Kidney (tissue), 14 donors: Measurements from ENCODE around the gene GRM7. TPM values are rescaled to one million over a fixed set of nuclear protein-coding genes. Genes with fewer than 3 reads are reported as not detected.

ENCODE experiments used
- DNase-seq, 5 donors: peaks; one replicate each; pipeline ENCODE4 v3.0.0-alpha.2; 2013 to 2020
- FAIRE-seq: peaks from 2 replicates; lab custom pipeline; 2012; peaks lifted over from hg19 to GRCh38; lab: Jason Lieb, UNC
- H3K27ac ChIP-seq, 2 donors: one replicate each; pipeline ENCODE4 v1.7.0; 2013; ENCODE audit warnings: low read depth in 2 of 2, low read length in 2 of 2, inconsistent platforms in 1 of 2
- H3K27me3 ChIP-seq: one replicate; pipeline ENCODE4 v1.7.1; 2013; ENCODE audit warnings: low read length, inconsistent platforms; ENCODE audit not compliant: control insufficient read depth, insufficient read depth
- H3K36me3 ChIP-seq, 3 donors: one replicate each; pipeline versions ENCODE4 v1.7.0 to v1.7.1; 2013; ENCODE audit warnings: low read length in 3 of 3, control low read depth in 1 of 3, inconsistent platforms in 1 of 3; ENCODE audit not compliant: insufficient read depth in 3 of 3, control insufficient read depth in 2 of 3
- H3K4me1 ChIP-seq, 3 donors: one replicate each; pipeline versions ENCODE4 v1.7.0 to v1.7.1; 2013; ENCODE audit warnings: low read length in 3 of 3, inconsistent platforms in 1 of 3, low read depth in 1 of 3; ENCODE audit not compliant: control insufficient read depth in 2 of 3, insufficient read depth in 2 of 3
- H3K4me3 ChIP-seq, 3 donors: one replicate each; pipeline versions ENCODE4 v1.7.0 to v1.8.1; 2013; ENCODE audit warnings: low read length in 3 of 3, control low read depth in 1 of 3, inconsistent platforms in 1 of 3
- H3K9ac ChIP-seq, 3 donors: one replicate each; pipeline versions ENCODE4 v1.7.0 to v1.7.1; 2013; ENCODE audit warnings: low read length in 3 of 3, control low read depth in 1 of 3, inconsistent platforms in 1 of 3
- H3K9me3 ChIP-seq, 3 donors: one replicate each; pipeline versions ENCODE4 v1.7.0 to v1.7.1; 2013; ENCODE audit warnings: low read length in 3 of 3, control low read depth in 1 of 3, inconsistent platforms in 1 of 3; ENCODE audit not compliant: control insufficient read depth in 2 of 3, insufficient read depth in 1 of 3
- intact Hi-C: fragments of 100-400 bp; cut with DNase I; formaldehyde crosslinking; loops from one replicate; pipeline ENCODE4 v1.11.1; 2022
- polyA plus RNA-seq: library from polyadenylated mRNA; stranded (reverse); fragments of 350-450 nt; fragmentation: Illumina TruSeq; extraction: RNeasy Lipid Tissue Mini Kit (QIAGEN cat#74804); gene quantifications from one replicate; pipeline ENCODE4 v1.2.3, GENCODE V29; 2014; ENCODE audit warnings: low read depth, low replicate concordance; ENCODE audit not compliant: insufficient read depth
- total RNA-seq: library from RNA; stranded (reverse); fragmentation: NEBNext Ultra II Directional; extraction: Animal tissue kit (Norgen Biotek cat#: 25700); gene quantifications from one replicate; pipeline ENCODE4 v1.2.1, GENCODE V29; 2021
- TF ChIP-seq, protein P1 (sequence below): IDR thresholded peaks from 3 replicates; pipeline ENCODE4 v1.5.1; 2012; ENCODE audit warnings: mild to moderate bottlenecking, moderate library complexity, borderline replicate concordance; ENCODE audit not compliant: insufficient read depth; ENCODE audit errors: extremely low read depth
- donor health status: control.
- donor health status: control.
- donor health status: control.
- donor health status: control.
- donor health status: control.
- donor health status: DM: yes; HTN: yes; CAD: no.
- donor health status: Normal renal cell carcinoma (clear cell type).

Gene GRM7
- total and polyA plus RNA-seq, 2 donors from 2014 or later, result 0.16 TPM; not detected in 1

DNA sequence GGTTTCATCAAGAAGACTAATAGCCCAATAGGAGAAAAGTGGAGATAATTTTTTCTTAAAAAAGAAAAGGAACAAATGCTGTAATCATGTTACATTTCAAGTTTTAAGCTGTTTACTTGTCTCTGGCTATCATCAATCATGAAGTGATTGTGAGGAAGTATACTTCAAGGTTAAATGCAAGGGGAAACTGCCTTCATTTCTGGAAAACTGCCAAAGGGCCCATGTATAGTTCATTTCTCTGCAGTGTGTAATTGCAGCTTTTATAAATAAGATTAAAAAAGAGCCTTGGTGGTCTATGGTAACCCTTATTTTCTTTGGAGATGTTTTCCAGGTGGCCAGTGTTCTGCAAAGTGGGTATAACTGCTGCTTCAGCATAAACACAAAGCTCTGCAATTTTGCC, 101.9 kb downstream of the GRM7 start:
- FAIRE-seq, result no peak
- Histone ChIP-seq H3K27me3 (no peaks in the 10 kb centered on the region), H3K27ac (no peak overlapping the region), H3K9me3 (no peaks in the 10 kb centered on the region), H3K4me3 (no peak overlapping the region), H3K4me1 (no peaks in the 10 kb centered on the region), H3K36me3 (no peaks in the 10 kb centered on the region), H3K9ac (no peak overlapping the region)
- DNase-seq, result peak in 2 of 5 donors; percentile 55 to 80
- TF ChIP-seq, protein P1, sequence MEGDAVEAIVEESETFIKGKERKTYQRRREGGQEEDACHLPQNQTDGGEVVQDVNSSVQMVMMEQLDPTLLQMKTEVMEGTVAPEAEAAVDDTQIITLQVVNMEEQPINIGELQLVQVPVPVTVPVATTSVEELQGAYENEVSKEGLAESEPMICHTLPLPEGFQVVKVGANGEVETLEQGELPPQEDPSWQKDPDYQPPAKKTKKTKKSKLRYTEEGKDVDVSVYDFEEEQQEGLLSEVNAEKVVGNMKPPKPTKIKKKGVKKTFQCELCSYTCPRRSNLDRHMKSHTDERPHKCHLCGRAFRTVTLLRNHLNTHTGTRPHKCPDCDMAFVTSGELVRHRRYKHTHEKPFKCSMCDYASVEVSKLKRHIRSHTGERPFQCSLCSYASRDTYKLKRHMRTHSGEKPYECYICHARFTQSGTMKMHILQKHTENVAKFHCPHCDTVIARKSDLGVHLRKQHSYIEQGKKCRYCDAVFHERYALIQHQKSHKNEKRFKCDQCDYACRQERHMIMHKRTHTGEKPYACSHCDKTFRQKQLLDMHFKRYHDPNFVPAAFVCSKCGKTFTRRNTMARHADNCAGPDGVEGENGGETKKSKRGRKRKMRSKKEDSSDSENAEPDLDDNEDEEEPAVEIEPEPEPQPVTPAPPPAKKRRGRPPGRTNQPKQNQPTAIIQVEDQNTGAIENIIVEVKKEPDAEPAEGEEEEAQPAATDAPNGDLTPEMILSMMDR, result no peak
- intact Hi-C loops, result no loop called here

DNA sequence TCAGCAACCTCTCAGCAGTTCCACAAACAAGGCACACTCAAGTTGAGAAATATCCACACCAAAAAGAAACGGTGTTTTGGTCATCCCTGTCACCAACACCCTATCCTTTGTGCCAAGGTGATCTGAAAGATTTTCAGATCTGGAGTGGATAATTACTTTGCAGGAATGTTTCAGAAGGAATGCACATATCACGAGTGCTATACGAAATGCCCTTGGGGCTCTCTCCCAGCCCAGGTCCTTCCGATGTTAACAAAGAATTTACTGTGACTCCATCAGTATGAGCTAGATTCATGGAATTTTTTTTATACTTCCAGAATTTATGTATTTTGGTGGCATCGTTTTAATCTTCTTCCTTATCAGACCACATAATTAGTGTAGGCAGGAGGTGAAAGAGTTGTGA, 105.0 kb downstream of the GRM7 start:
- intact Hi-C loops, result no loop called here
- no peak for FAIRE-seq

DNA sequence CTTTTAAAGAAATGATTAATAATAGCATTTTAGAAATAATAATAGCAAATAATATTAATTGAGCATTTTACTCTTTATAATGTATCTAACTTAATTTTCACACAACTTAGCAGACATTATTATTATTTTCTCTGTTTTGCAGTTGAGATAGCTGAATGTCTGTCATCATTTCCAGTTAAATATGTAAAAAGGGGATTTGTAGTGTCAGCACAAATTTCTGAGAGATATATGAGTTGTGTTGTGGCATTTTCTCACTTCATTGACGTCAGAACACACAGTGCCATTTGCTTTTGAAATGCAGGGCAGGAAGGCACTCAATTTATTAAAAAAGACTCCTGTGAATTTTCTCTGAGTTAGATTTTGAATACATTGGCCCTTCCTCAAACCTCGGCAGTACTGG, 111.0 kb downstream of the GRM7 start:
- H3K4me3 ChIP-seq, result no peak overlapping the region
- FAIRE-seq (no peak), DNase-seq (no peak)
- H3K36me3 ChIP-seq, result no peaks in the 10 kb centered on the region
- H3K9ac ChIP-seq, result no peak overlapping the region
- H3K9me3 ChIP-seq, result no peaks in the 10 kb centered on the region
- TF ChIP-seq, protein P1, result no peak
- no peaks in the 10 kb centered on the region for H3K4me1 ChIP-seq
- intact Hi-C loops, result no loop called here
- H3K27ac ChIP-seq, result no peak overlapping the region
- H3K27me3 ChIP-seq, result no peaks in the 10 kb centered on the region

More for the DNA sequence above, 105.0 kb downstream of the GRM7 start:
- H3K9me3 ChIP-seq, result no peaks in the 10 kb centered on the region
- TF ChIP-seq, protein P1, result no peak
- no peak overlapping the region for H3K27ac ChIP-seq
- DNase-seq, result peak in 3 of 5 donors; percentile 10 to 22 (median 15)
- no peaks in the 10 kb centered on the region for H3K4me1 ChIP-seq
- no peaks in the 10 kb centered on the region for H3K27me3 ChIP-seq
- no peak overlapping the region for H3K4me3 ChIP-seq
- H3K36me3 ChIP-seq, result no peaks in the 10 kb centered on the region
- H3K9ac ChIP-seq, result no peak overlapping the region

DNA sequence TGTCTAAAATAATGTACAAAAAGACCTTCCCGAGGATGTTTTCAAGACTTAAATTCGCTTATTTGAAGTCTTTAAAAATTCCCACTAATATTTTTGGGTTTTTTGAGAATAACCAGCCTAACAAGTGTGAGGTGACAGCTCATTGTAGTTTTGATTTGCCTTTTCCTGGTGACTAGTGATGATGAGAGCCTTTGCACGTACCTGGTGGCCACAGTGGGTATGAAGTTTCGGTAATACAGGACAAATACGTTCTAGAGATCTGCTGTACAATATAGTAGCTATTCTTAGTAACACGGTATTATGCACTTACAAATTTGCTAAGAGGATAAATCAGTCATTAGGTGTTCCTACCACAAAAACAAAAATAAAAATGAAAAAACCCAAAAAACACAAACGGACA, 124.9 kb downstream of the GRM7 start:
- H3K36me3 ChIP-seq, result no peaks in the 10 kb centered on the region
- H3K9me3 ChIP-seq, result no peaks in the 10 kb centered on the region
- no peak overlapping the region for H3K4me3 ChIP-seq
- FAIRE-seq, result no peak
- intact Hi-C loops, result no loop called here
- H3K9ac ChIP-seq, result no peak overlapping the region
- no peak for DNase-seq
- TF ChIP-seq, protein P1, result no peak
- H3K27me3 ChIP-seq, result no peaks in the 10 kb centered on the region
- H3K27ac ChIP-seq, result no peak overlapping the region
- no peaks in the 10 kb centered on the region for H3K4me1 ChIP-seq
